ENCODE data around the gene OR10G2. TPM values are rescaled to one million over a fixed set of nuclear protein-coding genes. Genes with fewer than 3 reads are reported as not detected.
"Not testable (repeated sequence)": the region's sequence is repeated elsewhere in the genome, so short reads cannot be mapped to it uniquely, and the experiment has no call there.

Gene OR10G2
- total and polyA plus RNA-seq, 3 donors from 2014 or later, result 0.25 TPM; not detected in 2

GRCh38 chr14:21631084-21631483, 3.7 kb downstream of the OR10G2 start:
- Histone ChIP-seq H3K9me3 (no peaks in the 10 kb centered on the region), H3K4me3 (no peak overlapping the region), H3K27me3 (no peaks in the 10 kb centered on the region), H3K27ac (no peak overlapping the region), H3K4me1 (no peaks in the 10 kb centered on the region), H3K36me3 (ENCODE audit: low read depth, missing control alignments) (no peaks in the 10 kb centered on the region)
- intact Hi-C loops (cut with DNase I; ENCODE audit: low total_unique reads), result no loop called here
- WGBS, 2 donors, result 24 to 62% methylated on average over 3 of the region's 3 CpGs
- TF ChIP-seq POLR2A (IDR thresholded peaks at IDR 0.05) (no peak), CTCF (IDR thresholded peaks at IDR 0.05) (no peak)
- DNase-seq, result no peak

GRCh38 chr14:21630503-21630902, 4.2 kb downstream of the OR10G2 start:
- intact Hi-C loops (cut with DNase I; ENCODE audit: low total_unique reads); H3K27ac ChIP-seq; DNase-seq; H3K4me3 ChIP-seq; H3K36me3 ChIP-seq (ENCODE audit: low read depth, missing control alignments); H3K27me3 ChIP-seq; H3K4me1 ChIP-seq; H3K9me3 ChIP-seq: not testable (repeated sequence)
- WGBS, 2 donors, result 96 to 100% methylated on average over 1 of the region's 1 CpG

- no peak for DNase-seq
- intact Hi-C loops (cut with DNase I; ENCODE audit: low total_unique reads), result no loop called here
- Histone ChIP-seq H3K4me1 (no peaks in the 10 kb centered on the region), H3K36me3 (ENCODE audit: low read depth, missing control alignments) (no peaks in the 10 kb centered on the region), H3K4me3 (no peak overlapping the region), H3K9me3 (no peaks in the 10 kb centered on the region), H3K27ac (no peak overlapping the region), H3K27me3 (no peaks in the 10 kb centered on the region)
- no peak for TF ChIP-seq POLR2A (IDR thresholded peaks at IDR 0.05)
- no peak for TF ChIP-seq CTCF (IDR thresholded peaks at IDR 0.05)
- WGBS, 2 donors, result 73 to 86% methylated on average over 3 of the region's 3 CpGs
These were observed 8.1 kb downstream of the OR10G2 start for GRCh38 chr14:21626491-21627230.

- 81 to 87% methylated on average over 5 to 8 of the region's 8 CpGs for WGBS, 2 donors
- Histone ChIP-seq H3K27ac (no peak overlapping the region), H3K9me3 (no peaks in the 10 kb centered on the region), H3K4me3 (no peak overlapping the region), H3K4me1 (no peaks in the 10 kb centered on the region), H3K36me3 (ENCODE audit: low read depth, missing control alignments) (no peaks in the 10 kb centered on the region), H3K27me3 (no peaks in the 10 kb centered on the region)
- no peak for TF ChIP-seq CTCF (IDR thresholded peaks at IDR 0.05)
- TF ChIP-seq POLR2A (IDR thresholded peaks at IDR 0.05), result no peak
- DNase-seq, result no peak
- intact Hi-C loops (cut with DNase I; ENCODE audit: low total_unique reads), result no loop called here
These were observed 17.1 kb downstream of the OR10G2 start for GRCh38 chr14:21617614-21618013.

- Histone ChIP-seq H3K27me3 (no peaks in the 10 kb centered on the region), H3K4me1 (no peaks in the 10 kb centered on the region), H3K36me3 (ENCODE audit: low read depth, missing control alignments) (no peaks in the 10 kb centered on the region), H3K9me3 (no peaks in the 10 kb centered on the region), H3K4me3 (no peak overlapping the region), H3K27ac (no peak overlapping the region)
- intact Hi-C loops (cut with DNase I; ENCODE audit: low total_unique reads), result no loop called here
- TF ChIP-seq POLR2A (IDR thresholded peaks at IDR 0.05) (no peak), CTCF (IDR thresholded peaks at IDR 0.05) (no peak)
- WGBS, 2 donors, result 46 to 58% methylated on average over 1 of the region's 1 CpG
- no peak for DNase-seq
These were observed 20.5 kb downstream of the OR10G2 start for GRCh38 chr14:21614240-21614639.
